SK-MEL-5 (cell line): ENCODE data around the gene APOL1. TPM values are rescaled to one million over a fixed set of nuclear protein-coding genes. Genes with fewer than 3 reads are reported as not detected.
A peak's percentile ranks its signal among the peaks of the same experiment; 100 is the strongest.
"Not testable (repeated sequence)": the region's sequence is repeated elsewhere in the genome, so short reads cannot be mapped to it uniquely, and the experiment has no call there.

ENCODE experiments used
- DNase-seq: peaks from one replicate; pipeline ENCODE4 v3.0.0-alpha.2; 2016; ENCODE audit warnings: low read depth, low spot score
- in situ Hi-C: cut with HindIII; loops from 2 replicates; pipeline ENCODE4 v1.10.0; 2016; ENCODE audit warnings: low sequenced_read_pairs, high pct_unique_total_duplicates, low pct_unique_long_range_greater_than_20kb
- total RNA-seq: library from RNA; depleted of rRNA; stranded (reverse); fragments of >200 nt; shearing (Covaris generic); gene quantifications from 2 replicates; pipeline ENCODE4 v1.2.3, GENCODE V29; 2014

Gene APOL1
- total RNA-seq, 1 experiment from 2014 or later, result 2.6 TPM

DNA sequence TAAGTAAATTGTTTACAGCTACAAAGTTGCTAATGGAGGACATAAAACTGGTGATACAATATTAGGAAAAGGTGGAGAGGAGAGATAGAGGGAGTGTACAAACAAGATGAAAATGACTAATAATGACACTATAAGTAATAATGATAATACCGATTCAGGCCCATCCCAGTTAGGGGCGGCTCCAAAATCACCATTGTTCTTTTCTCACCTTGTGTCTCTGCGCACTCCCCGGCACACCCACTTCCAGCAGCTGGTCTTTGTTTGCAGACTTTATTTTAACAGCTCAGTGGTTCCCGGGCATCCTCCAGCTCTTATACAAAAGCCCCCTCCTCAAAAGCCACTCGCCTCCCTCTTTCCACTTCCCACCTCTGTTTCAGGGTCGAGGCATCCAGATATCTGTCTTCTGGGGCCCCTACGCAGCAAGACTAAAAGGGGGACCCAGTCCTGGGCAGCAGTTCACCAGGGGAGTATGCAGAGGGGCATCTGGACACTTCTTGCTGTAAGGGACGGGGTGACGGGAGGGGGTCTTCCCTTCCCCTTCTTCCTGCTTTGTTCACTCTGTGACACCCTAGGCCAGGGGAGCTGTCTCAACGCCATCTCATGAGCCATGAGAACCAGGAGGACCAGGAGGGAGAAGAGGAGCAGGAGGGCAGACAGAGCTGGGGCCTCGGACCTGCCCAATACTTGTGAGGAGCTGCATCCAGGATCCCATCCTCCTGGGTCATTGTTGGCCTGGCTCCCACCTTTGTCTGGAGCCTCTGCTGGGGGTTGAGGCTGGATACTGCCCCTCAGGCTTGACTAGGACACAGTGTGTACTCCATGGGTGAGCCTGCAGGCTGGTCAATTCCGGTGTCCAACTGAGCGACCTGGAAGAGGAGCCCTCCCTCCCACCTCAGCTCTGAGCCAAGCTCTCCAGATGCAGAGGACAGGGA lies 16.3 kb upstream of the APOL1 start:
- no peak for DNase-seq
- in situ Hi-C loops, result no loop called here

DNA sequence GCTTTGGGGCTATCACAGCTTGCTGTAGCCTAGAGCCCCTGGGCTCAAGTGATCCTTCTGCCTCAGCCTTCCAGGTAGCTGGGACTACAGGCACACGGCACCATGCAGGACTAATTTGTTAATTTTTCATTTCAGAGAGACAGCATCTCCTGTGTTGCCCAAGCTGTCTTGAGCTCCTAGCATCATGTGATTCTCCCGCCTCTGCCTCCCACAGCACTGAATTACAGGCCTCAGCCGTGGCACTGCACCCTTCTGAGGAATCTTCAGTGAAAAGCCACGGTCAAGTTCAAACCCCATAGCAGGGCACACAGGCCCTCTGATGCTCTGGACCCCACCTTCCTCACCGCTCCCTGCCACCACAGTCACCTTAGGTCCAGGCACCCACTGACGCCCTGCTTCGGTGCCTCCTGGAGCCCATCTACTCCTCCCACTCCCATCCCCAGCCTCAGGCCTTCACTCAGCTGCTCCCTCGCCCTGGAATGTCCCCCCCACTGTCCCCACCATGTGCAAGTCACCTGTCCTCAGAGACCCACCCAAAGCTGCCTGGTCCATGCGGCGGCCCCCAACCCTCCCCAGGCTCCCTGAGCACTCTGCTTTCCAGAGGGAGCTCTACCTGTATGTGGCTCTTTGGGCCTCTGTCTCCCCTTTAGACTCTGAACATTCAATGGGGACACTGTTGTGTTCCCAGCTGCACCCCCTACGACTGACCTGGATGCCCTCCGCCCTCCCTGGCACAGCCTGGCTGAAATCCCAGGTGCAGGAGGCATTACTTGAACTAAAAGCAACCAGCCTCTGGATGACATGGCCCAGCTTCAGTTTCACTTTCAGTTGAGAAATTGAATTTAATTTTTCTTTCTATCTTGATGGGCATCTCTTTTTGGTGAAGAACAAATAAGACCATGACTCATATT lies 15.2 kb upstream of the APOL1 start:
- DNase-seq, result no peak
- in situ Hi-C loops, result no loop called here

DNA sequence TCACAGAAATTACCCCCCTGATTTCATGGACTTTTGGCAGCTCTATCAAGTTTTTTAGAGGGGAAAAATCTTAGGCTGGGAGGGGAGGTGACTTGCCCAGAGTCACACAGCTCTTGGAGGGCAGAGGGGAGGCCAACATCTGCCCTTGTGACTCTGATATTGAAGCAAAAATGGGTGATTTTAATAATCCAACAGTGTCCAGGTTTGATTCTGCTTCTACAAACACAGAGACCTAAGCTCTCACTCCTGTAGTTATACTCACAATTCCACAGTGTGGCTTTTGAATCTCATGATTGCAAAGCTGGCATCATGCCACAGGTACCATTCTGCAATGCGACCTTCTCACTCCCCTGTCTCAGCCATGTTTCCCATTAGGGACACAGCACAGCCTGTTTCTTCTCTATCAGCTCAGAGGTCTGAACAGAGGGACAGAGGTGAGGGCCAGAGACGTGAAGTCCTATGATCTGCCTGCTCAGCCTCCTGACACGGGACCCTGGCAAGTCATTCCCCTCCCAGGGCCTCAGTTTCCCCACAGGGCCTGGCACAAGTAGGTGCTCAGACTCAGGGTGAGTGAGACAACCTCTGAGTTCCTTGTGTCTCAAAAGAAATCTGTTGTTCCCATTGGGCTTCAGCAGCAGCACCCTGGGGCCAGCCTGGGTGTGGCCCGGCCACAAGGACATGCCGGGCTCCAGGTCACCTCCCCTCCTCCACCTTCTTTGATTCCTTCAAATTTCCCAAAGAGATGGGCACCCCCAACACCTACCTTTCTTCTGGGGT lies 14.4 kb upstream of the APOL1 start:
- peak; percentile 14 for DNase-seq
- in situ Hi-C loops, result no loop called here

DNA sequence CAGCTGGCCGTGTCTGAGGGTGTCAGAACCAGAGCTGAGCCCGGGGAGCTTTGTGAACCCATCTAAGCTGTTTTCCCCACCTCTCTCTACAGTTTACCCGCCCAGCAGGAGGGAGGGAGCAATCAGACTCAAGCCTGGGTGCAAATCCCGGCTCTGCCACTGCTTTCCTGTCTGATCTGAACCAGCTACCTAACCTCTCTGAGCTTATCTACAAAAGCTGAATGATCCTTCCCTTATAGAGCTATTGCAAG lies 13.9 kb upstream of the APOL1 start:
- in situ Hi-C loops, result no loop called here
- no peak for DNase-seq

DNA sequence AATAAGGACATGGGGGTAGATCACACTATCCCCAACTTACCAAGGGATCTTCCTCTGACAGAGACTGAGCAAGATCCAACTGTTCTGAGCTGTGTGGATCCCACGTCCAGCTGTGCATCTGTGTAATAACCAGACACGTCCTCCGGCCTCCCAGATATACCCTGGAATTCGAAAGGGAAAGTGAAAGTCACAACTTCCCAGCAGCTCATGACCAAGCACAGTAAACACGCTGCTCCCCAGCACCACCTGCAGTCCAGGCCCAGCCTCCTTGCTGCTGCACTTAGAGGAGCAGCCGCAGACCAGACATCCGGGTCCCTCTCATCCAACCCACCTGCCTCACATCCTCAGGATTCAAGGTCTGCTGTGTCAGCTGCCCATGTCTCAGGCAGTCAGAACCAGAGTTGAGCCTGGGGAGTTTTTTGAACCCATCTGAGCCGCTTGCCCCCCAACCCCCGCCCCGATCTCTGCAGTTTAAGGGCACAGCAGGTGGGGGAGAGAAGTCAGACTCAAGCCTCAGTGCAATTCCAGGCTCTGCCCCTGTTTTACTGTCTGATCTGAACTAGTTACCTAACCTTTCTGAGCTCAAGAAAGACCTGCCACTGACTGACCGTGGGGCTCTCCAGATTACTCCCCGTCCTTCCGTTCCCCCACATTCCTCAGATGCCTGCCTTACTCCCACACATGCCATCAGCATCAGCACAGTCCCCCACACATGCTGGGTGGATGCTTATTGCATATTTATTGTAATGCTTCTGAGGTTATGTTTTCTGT lies 13.3 kb upstream of the APOL1 start, which contains the start of gene APOL2:
TSS of gene APOL2 (minus strand) at position 127 of the 771 bp plus-strand sequence. CDS start 6,365 bp downstream, outside the sequence.
- peak; percentile 97 for DNase-seq
- in situ Hi-C loops, result no loop called here

DNA sequence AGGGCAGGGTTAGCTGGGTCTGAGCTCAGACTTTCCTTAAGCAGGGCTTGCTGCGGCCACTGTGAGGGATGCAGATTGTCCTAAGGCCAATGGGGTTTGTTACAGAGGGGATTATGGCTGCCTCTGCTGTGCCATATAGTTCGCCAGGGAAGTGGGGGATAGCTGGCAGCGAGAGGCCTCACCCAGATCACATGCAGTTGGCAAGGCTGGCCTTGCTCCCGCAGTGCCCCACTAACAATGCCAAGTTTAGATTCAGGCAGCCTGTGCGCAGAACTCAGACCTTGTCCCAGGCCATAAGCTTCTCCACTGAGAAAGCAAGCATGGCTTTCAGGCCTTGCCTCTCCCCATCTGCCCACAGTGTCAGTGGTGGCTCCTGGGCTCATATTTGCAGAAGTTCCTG lies 8.9 kb upstream of the APOL1 start:
- in situ Hi-C loops, result no loop called here
- DNase-seq, result no peak

DNA sequence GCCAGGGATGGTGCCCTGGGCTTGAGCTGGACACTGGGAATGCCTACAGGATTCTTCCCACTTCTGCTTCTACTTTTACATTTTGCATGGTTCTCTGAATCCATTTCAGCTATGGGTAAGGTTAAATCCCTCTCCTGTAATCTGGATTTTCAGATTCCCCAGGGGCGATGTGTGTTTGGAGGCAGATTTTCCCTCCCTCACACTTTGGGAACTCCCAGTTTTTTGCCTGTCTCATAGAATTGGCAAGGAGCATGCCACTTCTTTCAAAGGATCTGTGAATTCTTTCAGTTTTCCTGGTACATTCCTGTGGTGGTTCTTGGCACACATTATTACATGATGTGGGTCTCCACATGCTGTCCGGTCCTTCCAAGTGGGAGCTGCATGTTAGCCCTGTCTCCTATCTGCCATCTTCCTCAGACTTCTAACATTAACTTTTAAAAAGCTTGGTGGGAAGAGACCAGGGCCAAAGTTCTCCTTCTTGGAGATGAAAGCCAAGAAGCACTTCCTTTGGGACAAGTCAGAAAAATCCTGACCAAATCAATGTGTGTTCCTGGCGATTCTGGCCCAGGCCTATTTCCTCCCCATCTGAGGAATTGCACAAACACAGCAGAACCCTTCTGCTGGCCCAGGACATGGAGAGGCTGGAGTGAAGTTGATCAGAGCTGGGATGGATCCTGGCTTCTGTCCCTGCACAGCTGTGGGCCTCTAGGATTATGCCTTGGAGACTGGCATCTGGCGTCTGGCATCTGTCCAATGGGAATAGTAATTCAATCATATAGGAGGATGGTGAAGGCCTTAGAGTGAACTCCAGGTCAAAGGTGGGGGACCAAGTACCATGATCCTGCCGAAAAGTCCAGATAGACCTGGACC lies 8.2 kb upstream of the APOL1 start:
- in situ Hi-C loops, result no loop called here
- DNase-seq, result no peak

DNA sequence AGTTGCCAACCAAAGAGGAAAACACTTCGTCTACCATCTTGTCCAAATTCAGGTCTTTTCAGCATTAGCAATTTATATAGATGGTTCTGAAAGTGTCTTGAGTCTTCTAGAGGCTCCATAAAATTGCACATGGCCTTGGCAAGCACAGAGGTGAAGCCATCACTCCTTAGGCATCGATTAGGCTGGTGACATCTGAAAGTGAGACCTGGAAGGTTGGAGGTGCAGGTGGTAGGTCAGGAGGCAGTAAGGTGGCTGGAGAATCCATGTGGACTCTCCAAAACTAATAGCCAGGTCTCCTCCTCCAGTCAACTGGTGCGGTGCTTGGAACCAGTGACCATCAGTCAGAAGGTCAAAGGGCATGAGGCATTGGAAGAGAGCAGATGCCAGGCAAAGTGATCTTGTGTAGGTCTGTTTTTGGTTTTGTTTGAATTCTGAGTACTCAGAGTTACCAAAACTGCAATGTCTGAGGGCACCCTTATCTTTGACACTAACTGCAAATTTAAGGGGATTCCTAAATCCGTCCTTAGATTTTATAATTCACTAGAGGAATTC lies 7.1 kb upstream of the APOL1 start:
- in situ Hi-C loops, result no loop called here
- DNase-seq, result no peak

DNA sequence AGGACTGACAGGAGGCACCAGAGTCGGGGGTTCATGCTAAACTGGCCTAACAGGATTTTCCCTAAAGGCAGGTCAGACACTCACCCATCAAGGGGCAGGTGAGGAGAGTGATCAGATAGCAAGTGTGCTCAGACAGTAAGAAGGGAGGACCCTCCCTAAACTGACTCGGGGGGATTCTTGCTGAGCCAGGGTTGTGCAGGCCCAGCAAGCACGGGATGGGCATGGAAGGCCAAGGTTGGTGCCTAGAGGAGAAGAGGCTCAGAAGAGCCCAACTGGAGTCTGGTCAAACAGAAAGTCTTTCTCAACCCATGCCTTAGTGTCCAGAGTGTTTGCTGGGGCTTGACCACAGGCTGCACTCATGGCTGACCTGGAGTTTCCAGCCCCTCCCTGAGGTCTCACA lies 6.2 kb upstream of the APOL1 start:
- DNase-seq, result no peak
- in situ Hi-C loops, result no loop called here

DNA sequence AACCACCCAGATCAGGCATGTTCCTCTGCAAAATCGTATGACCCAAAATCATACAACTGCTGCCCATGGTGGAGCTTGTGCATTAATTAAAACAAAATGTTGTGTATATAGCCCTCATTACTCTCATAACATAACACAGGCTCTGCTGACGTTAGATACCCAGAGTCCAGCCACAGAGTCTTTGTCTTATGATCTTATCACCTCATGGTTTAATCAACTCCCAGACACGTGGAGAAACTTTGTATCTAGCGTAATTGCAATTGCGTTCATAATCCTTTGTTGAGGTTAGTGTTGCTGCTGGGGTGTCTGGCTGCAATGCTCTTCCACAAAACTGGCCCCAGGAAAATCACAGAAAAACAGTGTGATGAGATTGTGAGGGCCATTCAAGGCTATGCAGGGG lies 5.0 kb upstream of the APOL1 start:
- in situ Hi-C loops, result no loop called here
- no peak for DNase-seq

DNA sequence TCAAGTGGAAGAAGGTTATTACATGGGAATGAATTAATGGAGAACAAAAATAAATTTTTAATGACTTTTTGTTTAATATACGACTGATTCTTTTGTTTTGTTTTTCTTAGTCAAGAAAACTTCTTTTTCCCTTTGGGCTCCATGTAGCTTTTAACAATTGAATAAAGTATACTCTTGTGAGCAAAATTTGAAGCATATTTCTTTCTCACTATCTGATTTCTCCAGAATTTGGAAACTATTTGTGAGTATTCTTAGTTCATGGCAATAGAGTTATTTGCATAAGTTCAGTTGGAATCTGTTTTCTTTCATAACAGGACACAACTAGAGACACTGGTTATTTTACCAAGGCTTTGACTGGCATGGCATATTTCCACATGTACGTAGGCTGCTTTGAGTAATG lies 3.8 kb upstream of the APOL1 start:
- in situ Hi-C loops, result no loop called here
- no peak for DNase-seq

DNA sequence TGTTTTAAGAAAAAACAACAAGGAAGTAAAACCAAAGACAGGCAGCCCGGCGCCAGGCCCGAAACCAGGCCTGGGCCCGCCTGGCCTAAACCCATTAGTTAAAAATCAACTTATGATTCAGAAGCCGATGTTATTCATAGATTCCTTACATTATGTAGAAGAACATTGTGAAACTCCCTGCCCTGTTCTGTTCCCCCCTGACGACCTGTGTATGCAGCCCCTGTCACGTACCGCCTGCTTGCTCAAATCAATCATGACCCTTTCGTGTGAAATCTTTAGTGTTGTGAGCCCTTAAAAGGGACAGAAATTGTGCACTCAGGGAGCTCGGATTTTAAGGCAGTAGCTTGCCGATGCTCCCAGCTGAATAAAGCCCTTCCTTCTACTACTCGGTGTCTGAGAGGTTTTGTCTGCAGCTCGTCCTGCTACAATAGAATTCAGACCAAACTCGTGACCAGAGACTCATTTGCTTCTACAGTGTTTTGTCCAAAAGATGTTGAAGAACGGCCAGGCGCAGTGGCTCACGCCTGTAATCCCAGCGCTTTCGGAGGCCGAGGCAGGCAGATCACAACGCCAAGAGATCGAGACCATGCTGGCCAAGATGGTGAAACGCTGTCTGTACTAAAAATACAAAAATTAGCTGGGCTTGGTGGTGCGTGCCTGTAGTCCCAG lies 2.5 kb upstream of the APOL1 start:
- DNase-seq, in situ Hi-C loops: not testable (repeated sequence)

DNA sequence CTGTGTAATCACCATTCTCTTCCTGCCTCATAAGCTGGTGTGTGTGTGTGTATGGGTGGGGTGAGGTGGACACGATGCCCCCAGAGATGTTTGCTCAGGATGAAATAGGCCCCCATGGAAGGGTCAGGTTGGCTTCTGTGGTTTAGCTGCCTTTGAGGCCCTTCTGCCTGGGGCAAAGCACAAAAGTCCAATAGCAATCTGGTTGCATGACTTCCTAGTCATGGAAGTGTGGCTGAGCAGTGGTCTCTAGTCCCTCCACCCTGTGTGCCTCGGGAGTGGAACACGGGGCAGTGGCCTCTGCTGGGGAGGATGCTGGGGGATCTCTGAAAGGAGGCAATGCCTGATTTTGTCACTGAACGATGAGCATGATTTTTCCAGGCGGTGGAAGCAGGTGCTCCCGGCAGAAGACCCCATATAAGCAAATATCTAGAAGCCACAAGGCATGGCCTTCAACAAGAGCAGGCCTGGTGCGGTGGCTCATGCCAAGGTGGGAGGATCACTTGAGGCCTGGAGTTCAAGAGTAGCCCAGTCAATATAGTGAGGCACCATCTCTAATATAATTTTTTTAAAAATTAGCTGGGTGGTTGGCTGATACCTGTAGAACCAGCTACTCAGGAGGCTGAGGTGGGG lies 839 bp upstream of the APOL1 start:
- in situ Hi-C loops, result not testable (repeated sequence)

DNA sequence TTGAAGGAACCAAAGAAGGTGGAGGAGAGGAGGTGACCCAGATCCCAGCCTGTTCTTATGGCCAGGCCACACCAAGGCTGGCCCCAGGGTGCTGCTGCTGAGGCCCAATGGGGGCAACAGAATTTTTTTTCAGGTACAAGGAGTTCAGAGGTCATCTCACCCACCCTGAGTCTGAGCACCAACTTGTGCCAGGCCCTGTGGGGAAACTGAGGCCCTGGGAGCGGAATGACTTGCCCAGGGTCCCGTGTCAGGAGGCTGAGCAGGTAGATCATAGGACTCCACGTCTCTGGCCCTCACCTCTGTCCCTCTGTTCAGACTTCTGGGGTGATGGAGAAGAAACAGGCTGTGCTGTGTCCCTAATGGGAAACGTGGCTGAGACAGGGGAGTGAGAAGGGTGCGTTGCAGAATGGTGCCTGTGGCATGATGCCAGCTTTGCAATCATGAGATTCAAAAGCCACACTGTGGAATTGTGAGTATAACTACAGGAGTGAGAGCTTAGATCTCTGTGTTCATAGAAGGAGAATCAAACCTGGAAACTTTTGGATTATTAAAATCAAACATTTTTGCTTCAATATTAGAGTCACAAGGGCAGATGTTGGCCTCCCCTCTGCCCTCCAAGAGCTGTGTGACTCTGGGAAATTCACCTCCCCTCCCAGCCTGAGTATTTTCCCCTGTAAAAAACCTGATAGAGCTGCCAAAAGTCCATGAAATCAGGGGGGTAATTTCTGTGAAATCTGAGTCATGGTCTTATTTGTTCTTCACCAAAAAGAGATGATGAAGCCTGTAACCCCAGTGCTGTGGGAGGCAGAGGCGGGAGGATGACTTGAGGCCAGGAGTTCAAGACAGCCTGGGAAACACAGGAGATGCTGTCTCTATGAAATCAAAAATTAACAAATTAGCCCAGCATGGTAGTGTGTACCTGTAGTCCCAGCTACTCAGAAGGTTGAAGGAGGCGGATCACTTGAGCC lies 874 bp downstream of the APOL1 start:
- in situ Hi-C loops, result no loop called here
- DNase-seq, result no peak

More for the DNA sequence above, 839 bp upstream of the APOL1 start:
- not testable (repeated sequence) for DNase-seq
